HG03432 (cell line): ENCODE measurements around the gene PATE2.

Experiments used
- ATAC-seq: cut with Tn5 transposase; IDR thresholded peaks from one replicate; pipeline ENCODE4 v1.9.1; 2021; ENCODE audit warnings: mild to moderate bottlenecking, moderate library complexity; ENCODE audit not compliant: unreplicated experiment

PATE2 gene

GRCh38 chr11:125778728-125779127, at the start of gene PATE2:
TSS of gene PATE2 (minus strand) at chr11:125778828. CDS start at chr11:125778773, 55 bp downstream.
- no peak for ATAC-seq

DNA sequence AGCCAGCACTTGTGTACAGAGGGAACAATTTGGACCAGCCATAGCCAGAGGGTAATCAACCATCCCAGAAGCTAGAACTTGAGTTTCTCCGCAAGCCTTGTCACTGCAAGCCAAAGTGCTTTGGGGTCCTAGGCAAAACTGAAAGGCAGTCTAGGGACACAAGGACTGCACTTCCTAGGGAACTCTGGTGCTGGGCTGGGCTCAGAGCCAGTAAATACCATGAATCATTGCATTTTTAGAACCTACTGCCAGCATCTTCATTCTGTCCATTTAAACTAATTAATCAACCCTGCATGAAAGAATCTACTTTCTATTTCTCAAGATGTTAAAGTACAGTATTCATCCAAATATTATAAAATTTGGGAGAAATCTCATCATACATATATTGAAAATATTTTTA, 29.3 kb upstream of the PATE2 start:
- ATAC-seq = no peak

DNA sequence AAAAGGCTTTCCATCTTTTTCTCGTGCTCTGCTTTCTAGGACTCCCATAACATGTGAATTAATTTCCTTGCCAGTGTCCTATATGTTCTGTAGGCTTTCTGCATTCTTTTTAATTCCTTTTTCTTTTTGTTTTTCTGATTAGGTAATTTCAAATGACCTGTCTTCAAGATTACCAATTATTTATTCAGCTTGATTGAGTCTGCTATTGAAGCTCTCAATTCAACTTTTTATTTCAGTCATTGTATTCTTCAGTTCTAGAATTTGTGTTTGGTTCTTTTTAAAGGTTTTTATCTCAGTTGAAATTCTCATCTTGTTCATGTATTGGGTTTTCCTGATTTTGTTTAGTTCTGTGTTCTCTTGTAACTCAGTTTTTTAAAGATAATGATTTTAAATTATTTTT, 23.8 kb upstream of the PATE2 start:
- ATAC-seq = no peak

DNA sequence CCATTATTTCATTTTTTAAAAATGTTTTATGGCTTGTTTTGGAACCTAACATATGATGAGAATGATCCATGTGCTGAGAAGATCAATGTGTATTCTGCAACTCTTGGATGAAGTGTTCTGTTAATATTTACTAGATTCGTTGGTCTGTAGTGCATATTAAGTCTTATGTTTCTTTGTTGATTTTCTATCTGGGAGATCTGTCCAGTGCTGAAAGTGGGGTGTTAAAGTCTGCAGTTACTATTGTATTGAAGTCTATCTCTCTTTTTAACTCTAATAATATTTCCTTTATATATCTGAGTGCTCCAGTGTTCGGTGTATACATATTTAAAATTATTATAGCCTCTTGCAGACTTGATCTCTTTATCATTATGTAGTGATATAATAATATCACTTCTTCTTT, 21.2 kb upstream of the PATE2 start:
- ATAC-seq = no peak

DNA sequence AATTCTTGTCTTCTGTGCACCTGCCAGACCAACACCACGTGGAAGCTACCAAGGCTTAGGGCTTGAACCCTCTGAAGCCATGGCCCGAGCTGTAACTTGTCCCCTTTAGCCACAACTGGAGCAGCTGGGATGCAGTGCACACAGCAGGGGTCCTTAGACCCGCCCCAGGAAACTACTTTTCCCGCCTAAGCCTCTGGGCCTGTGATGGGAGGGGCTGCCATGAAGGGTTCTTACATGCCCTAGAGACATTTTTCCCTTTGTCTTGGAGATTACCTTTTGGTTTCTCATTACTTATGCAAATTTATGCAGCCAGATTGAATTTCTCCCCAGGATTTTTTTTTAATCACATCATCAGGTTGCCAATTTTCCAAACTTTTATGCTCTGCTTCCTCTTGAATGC, 19.0 kb upstream of the PATE2 start:
- ATAC-seq = no peak

DNA sequence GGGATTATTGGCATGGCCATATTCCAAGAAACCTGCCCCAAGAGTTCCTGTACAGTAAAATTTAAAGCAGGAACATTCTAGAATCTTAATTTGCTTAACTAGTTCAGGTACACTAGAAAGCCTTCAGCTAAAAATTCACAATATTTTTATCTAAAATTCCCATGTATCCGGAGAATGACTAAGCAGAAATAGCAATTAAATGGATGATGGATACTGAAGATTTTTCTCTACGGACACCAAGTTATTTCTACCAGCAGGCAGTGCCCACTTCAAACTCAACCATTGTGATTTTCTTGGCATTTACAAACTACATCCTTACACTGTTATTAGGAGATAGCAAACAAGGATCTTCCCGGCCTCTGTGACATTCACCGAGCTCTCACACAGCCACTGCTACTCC, 12.2 kb upstream of the PATE2 start:
- no peak for ATAC-seq

DNA sequence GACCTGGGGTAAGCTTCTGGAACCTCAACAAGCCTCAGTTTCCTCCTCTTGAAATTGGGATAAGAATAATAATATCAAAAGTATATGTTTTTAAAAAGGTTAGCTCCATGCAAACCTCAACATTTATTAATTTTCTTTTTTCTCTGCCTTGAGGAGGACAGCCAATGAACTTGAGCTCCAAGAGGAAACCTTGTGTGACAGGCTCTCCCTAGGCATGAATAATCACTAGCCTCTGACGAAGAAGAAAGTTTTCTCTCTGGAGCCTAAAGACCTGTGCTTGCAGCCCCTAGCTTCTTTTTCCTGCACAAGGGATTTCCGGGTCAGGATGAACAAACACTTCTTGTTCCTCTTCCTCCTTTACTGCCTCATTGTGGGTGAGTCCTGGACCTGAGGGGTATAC, 9.2 kb upstream of the PATE2 start, which contains the start of gene PATE3:
PATE3 (plus strand) TSS at position 301 of the 400 bp plus-strand sequence; CDS start at position 326, 25 bp downstream.
- ATAC-seq = no peak

DNA sequence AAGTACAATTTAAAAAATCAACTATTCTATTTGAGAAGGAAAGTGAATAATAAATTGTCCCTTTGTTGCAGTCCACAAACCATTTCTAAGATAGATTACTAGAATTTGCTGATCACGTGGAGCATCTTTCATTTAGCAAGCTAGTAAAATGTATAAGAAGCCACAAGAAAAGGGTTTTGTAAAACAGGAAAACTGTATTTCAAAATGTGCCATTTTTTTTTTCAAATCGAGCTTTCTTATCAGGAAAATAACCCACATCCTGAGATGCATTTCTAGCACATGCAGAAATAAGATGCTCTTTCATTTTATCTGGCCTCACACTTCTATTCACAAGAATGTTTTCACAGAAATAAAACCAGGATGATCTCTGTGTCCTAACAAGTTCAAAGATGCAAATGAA, 6.0 kb upstream of the PATE2 start:
- ATAC-seq = no peak

- ATAC-seq = no peak
Observed at GRCh38 chr11:125777309-125777708, 1.3 kb downstream of the PATE2 start.

DNA sequence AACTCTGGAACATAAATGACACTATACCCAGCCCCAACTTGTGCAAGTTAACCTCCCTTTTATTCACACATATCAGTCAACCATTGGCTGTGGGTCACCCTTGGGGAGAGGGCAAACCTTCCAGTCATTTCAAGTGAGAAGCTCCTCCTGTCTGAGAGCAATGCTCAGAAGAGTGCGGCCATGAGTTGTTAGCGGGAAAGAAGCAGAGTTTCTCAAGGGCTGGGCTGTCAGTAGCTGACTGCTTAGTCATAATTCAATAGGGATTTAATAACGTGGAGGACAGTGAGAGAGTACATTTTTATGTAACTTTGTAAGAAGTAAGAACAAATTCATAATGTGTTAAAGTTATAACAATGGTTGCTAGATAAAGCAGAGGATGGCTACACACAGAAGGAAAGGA, 5.1 kb downstream of the PATE2 start:
- no peak for ATAC-seq

- ATAC-seq = no peak
Observed at GRCh38 chr11:125772834-125773505, 5.7 kb downstream of the PATE2 start.

DNA sequence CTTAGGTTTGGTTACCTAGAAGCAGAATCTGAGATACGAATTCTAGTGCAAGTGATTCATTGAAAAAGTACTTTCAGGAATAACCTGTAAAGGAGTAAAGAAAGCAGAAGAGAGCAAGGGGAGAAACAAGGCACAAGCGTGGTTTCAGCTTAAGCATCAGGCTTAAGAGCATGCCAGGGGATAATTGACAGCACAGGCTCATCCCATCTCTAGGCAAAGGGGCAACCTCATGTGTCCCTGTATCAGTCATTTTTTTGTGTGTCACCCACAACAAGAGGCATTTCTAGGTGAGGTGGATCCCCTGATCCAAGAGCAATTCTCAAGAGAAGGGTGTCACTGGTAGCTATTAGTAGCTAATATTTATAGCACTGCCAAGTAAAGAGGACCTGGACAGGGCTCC, 8.0 kb downstream of the PATE2 start:
- ATAC-seq = no peak

DNA sequence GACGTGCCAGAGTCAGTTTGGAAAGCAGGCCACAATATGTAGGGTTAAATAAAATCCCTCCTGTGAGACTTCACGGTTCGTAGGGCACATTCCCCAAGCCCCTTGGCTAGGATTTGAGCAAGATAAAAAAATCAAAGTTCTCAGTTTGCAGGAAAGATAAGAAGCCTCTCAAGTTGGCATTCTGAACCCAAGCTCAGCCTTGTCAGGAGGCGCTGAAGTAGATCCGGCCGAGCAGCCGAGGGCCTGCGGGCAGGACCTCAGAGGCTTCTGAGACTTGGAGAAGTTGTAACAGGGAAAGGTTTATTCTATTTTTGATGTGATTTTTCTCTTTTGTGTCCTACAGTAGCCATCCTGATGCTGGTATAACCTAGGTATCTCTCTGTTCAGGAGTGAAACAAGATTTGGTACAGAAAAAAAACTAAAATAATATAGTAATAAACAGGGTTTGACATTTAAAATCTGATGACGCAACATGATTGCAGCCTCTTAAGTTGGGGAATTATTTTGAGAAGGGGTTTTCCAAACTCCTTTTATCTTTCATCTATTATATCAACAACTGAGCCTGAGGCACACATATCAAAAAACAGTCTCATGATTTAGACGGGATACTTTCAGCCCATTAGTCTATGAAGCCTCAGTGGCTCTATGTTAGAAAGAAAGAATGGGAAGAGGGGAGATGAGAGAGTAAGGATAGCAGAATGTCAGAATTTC, 10.1 kb downstream of the PATE2 start:
- ATAC-seq = no peak

GRCh38 chr11:125766251-125766650, 12.4 kb downstream of the PATE2 start:
- ATAC-seq = no peak

- ATAC-seq = no peak
Observed at GRCh38 chr11:125763483-125763882, 15.1 kb downstream of the PATE2 start.

GRCh38 chr11:125762445-125762844, 16.2 kb downstream of the PATE2 start:
- ATAC-seq = no peak

DNA sequence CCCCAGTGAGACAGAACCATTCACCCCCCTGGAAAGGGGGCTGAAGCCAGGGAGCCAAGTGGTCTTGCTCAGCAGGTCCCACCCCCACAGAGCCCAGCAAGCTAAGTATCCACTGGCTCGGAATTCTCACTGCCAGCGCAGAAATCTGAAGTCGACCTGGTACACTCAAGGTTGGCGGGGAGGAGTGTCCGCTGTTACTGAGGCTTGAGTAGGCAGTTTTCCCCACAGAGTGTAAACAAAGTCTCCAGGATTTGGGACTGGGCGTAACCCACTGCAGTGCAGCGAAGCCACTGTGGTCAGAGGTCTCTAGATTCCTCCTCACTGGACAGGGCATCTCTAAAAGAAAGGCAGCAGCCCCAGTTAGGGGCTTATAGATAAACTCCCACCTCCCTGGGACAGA, 22.6 kb downstream of the PATE2 start:
- ATAC-seq = no peak

- ATAC-seq = no peak
Observed at GRCh38 chr11:125750629-125751028, 28.0 kb downstream of the PATE2 start.

DNA sequence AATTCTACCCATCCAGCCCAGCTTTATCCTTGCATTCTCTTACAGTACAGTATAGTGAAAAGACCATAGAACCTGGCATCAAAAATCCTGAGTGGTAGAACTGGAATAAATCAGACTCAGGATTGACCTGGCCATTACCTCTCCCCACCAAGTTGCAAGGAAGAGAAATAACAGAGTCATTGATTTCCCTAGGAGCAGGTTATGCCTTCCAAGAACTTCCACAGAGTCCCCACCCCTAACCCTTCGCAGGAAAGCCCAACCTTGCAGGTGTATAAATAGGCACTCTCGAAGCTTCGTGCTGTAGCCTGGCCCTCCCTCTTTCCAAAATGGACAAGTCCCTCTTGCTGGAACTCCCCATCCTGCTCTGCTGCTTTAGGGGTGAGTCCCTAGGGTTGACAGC, 32.6 kb downstream of the PATE2 start, which contains the start of gene PATE1:
PATE1 (plus strand) TSS at position 301 of the 400 bp plus-strand sequence; CDS start at position 327, 26 bp downstream.
- no peak for ATAC-seq

DNA sequence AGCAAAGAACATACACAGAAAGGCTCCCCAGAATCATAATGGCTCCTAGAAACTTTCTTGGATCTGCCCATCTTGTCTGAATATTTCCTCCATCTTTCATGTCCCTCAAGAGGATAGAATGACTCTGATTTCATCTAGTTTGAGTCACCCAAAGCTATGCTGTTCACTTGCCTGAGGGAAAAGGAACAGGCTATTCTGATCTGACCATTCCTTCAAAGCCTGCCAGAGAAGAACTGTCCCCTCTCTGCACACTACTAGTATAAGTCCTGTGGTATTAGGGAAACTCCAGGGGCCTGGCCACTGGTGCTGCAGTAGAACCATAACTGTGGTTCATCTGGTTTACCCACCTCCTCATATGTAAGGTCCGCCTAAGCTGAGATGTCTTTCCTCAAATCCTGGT, 34.9 kb downstream of the PATE2 start:
- ATAC-seq = no peak

DNA sequence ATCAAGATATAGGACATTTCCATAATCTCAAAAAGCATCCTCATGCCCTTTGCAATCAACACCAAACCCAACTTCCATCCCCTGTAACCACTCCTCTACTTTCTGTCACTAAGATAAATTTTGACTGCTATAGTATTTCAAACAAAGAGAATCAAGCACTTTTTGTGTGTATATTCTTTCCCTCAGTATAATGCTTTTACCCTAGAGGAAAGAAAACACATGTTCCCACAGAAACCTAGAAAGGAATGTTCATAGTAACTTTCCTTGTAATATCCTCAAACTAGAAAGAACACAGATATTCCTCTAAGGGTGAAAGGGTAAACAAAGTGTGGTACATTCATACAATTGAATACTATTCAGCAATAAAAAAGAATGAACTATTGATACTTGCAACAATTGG, 38.0 kb downstream of the PATE2 start:
- ATAC-seq = no peak

GRCh38 chr11:125728969-125729368, 49.7 kb downstream of the PATE2 start:
- ATAC-seq = no peak
